GM19452 (cell line): Measurements from ENCODE around the gene DRGX.

Source experiments
- ATAC-seq: cut with Tn5 transposase; IDR thresholded peaks from one replicate; pipeline ENCODE4 v1.9.1; 2021; ENCODE audit not compliant: unreplicated experiment

The DRGX gene

DNA sequence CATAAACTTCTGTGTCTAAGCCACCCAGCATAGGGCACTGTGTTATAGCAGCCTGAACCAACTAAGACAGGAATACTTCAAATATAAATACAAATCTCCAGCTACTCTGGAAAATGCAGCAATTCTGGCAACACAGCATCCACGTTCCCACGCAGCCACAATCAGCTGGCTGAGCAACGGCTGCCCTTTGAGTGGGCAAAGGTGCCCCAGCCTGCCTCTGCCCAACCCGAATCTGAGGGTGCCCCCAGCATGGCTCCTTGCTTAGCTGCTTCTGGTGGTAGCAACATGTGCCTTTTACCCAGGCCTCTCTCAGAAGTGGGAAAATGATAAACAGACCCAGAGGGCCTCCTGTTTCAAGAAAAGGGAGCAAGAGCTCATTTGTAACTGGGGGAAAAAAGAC is 12.0 kb downstream of the DRGX start:
- no peak for ATAC-seq

GRCh38 chr10:49382826-49383225 is 13.1 kb downstream of the DRGX start:
- ATAC-seq, result no peak

DNA sequence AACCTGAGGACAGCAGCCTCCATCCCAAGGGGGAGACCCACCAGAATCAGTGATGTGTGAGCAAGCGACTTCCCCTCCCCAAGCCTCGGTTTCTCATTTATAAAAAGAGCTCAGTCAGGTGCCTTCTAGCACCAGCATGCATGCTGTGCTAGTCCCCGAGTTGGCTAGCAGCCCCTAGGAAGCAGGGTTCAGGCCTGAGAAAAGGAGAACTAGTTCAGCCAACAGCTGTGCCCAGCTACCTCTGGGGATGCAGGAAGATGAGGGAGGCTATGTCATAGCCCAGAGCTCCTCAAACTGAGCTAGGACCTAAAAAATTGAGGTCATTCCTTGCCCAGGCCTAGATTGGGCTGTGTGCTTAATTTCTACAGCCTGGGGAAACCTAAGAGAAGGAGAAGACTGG is 13.7 kb downstream of the DRGX start:
- ATAC-seq, result no peak

DNA sequence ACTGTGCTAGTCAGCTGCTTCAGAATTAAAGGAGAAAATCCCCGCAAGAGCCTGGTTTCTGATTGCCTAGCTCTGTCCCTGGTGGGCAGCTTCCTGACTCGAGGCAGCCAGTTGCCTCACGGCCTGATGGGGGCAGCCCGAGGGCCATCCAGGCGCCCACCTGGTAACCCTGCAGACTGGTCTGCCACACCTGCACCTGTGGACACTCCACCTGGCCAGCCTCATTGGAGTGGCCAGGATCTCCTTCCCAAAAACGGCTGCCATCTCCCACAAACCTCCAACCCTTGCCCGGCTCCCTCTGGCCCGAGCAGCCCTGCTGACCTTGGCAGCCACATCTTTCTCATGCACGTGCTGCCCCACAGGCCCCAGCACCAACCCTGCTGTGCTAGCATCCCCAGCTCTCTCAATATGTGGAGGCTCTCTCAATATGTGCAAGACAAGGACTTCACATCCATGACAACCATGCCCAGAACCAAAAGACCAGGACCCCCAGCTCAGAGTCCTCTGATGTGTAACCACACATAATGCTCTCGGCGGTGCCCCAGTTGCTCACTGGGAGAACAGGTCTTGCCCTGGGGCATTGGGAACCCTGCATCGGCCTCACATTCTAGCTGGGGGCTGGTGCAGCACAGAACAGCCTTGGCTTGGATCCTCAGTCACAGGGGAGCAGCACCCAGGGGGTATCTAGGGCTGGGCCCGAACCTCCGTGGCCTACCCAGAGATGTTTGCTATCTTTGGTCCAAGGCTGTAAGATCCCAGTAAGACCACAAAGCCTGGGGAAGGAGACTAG is 14.6 kb downstream of the DRGX start:
- ATAC-seq, result no peak

- no peak for ATAC-seq
These were observed 16.1 kb downstream of the DRGX start for GRCh38 chr10:49379596-49380410.

DNA sequence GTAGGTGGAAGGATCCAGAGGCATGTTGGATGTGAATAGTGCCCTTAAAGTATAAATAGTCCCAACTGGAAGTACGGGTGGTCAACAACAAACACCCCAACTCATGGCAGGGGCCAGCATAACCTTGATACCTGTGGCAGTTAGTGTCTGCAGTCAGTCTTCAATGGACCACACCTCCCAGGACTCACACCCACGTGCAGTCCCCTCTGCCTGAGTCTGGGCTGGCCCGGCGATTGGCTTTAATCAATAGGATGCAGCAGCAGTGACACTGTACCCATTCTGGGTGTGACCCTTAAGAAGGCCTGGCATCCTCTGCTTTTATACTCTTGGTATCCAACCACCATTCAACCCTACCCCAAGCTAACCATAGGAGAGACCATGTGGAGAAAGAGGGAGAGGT is 18.6 kb downstream of the DRGX start:
- no peak for ATAC-seq

DNA sequence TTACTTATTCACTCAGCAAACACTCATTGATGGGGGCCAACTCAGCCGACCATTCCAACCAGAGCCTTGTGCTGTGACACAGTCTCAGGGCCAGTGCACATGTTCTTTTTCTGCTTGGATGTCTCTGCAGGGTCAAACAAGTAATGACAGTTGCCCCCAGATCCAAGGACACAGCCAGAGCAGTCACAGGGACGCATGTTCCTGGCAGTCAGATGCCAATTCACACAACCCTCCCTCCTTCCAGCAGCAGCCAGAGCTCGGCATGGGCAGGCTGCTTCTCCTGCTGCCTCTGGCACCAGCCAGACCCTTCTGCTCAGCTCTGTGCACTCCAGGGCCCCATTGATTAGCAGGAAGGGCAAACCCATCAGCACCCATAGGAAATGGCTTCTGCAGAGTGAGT is 20.3 kb downstream of the DRGX start:
- no peak for ATAC-seq

DNA sequence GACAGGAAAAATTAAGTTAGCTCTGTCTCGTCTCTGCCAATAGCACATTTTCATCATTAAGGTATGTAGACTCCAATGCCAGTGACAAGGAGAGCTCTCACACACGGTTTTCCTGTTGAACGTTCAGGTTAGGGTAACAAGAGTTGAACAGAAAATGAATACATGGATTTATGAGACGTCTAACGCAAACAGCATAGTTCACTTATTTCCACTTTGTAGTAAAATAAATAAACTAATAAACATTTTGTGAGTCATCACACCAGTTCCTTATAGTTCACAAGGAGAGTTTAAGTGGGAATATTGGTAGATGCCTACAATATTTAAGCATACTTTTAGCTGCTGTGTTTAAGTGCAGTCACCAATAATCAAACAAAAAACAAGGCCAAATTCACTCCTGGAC is 21.1 kb downstream of the DRGX start:
- ATAC-seq, result no peak

DNA sequence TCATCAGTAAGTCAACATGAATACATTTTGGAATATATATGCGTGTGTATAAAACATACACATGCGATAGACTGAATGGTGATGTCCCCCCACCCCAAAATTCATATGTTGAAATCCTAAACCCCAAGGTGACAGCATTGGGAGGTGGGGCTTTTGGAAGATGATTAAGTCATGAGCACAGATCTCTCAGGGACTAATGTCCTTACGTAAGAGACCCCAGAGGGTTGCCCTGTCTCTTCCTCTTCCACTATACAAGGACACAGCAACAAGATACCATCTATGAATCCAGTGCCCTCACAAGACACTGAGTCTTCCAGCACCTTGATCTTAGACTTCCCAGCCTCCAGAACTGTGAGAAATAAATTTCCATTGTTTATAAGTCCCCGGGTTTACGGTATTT is 22.5 kb downstream of the DRGX start:
- no peak for ATAC-seq

DNA sequence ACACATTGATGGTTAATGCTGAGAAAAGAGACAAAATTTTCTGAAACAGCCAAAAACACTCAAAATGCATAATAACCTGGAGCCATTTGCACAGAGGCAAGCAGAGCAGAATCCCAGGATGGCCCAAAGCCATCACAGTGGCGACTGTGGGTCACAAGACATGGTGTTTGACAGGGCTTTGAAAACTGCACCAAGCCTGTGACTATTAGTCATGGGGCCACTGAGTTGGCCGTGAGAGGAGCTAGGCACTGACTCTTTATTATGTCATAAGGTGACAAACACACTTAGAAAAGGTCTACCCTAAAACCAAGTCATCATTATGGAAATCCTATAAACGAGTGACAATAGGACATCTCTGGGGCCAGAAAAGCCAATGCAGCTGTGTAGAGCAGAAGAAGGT is 23.9 kb downstream of the DRGX start:
- ATAC-seq, result no peak

DNA sequence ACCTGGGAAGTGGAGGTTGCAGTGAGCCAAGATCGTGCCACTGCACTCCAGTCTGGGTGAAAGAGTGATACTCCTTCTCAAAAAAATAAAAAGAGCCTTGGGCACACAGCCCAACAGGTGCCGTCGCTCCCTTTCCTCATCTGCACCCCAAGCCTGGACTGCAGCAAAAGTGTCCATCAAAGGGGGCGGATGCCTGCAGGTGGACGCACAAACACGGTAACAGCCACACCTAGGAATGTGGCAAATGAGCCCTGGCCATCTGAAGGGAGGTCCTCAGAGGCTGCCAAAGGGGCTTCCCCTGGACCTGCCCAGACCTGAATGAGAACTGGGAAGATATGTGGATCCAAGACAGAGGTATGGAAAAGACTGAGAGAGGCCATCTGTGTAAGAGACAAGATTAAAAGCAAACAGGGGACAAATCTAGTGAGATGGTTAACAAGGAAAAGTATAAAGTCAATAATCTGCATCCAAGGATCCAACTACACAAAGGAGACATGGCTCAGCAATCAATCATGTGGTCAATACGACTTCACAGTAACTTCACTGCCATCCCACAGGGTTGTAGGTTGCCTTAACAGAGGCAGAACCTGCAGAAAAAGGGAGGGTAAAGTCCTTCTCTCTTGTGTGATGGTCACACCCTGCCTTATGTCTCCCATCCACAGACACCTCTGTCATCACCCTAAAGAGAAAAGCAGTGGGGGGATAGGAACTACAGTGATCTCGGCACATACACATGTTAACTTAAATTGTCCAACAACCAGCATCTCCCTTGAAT is 25.4 kb downstream of the DRGX start:
- no peak for ATAC-seq

DNA sequence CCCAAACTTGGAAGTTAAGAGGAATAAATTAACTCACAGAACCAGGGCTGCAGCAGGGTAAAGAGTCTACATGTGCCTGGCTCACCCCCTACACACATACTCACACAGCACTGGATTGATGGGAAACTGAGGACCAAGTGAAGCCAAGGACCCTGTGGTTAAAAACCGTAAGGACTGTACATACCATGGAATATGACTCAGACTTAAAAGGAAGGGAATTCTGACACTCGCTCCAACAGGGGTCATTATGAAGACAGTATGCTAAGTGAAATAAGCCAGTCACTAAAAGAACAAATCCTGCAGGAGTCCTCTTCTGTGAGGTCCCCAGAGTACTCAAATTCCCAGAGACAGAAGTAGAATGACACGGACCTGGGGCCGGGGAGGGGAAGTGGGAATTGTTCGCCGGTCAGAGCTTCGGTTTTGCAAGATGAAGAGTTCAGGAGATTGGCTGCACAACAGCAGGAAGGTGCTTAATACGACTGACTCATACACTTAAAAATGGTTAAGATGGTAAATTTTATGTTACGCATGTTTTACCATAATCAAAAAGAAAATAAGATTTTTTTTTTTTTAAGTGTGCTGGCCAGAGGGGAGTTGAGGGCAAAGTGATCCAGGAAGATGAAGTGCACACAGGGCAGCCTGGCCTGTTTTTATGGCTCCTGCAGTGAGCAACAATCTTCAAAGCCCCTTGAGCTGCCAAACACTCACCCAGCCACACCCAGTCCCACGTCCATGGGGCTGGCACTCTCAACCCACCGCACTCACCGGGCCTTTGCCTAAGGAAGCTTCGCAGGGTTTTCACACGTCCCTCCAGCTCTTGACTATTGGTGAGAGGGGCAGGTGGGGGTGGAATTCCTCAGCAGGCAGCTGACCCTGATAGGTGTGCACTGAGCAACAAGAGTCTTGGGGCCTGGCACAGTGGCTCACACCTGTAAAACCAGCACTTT is 26.4 kb downstream of the DRGX start:
- ATAC-seq, result no peak

DNA sequence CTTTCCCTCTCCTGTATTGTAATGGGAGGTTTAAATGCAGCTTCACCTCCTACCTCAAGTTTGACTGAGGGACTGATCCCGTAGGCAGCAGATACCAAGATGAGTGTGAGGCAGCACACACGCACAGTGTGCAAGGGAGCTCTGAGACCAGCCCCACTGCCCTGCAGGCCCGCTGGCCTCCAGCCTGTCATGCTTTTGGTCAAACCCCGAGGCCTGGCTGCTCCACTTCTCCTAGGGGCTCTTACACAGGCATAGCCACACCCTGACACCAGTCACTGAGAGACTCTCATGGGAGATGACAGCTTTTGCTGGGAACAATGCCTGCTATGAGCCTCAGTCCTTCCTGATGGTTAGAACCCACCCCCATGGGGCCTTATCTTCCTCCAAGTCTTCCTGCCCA is 27.6 kb downstream of the DRGX start:
- no peak for ATAC-seq

- no peak for ATAC-seq
These were observed 28.3 kb downstream of the DRGX start for GRCh38 chr10:49367600-49367999.

DNA sequence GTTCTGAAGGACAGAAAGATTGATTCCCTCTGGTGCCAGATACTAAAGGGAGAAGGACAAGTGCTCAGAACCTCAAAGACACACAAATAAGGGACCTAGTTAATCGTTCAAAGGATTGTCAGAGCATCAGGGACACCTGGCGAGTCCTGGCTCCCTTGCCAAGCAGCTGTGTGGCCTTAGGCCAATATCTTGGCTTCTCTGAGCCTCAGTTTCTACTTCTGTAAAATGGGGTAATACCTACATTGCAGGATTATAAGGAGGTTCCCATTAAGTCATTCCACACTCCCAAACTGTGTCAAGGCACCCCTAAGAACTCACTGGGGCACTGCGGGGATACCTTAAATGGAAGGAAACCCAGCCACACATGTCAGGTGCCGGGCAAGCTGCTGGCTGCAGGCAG is 29.4 kb downstream of the DRGX start:
- no peak for ATAC-seq

- ATAC-seq, result no peak
These were observed 30.0 kb downstream of the DRGX start for GRCh38 chr10:49365675-49366415.

- no peak for ATAC-seq
These were observed 30.6 kb downstream of the DRGX start for GRCh38 chr10:49365275-49365674.

DNA sequence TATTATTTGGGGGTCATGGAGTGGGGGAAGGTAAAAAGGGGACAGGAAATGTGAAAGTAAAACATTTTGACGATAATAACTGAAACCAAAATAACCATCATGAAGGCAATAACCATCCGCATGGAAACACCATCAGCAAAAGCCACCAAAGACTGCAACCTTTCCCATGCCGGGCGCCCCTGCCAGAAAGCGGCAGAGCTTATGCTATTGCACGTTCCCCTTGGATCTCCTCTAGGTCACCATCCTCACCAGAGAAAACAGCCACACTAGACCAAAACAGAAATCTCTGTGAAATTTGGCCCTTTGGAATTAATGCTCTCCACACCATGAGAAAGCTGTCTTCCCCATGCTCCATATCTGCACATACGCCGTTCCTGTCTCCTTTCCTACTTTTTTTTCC is 31.1 kb downstream of the DRGX start:
- ATAC-seq, result no peak

DNA sequence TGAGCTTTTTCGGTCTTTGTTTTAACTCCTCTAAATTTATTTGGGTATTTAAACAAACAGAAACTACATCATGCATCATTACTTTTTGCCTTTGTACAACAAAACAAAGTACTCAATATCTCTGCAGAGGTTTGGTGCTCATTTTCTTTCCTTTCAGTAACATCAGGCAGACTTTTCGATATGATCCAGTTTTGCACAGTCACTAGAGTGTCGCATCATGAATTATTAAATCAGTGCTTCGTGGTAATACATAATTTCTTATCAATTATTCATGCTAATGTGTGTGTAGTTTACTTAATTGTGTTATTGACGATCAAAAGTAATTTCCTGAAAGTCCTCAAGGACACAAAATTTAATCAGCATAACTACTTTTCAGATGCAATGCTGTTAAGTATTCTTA is 31.8 kb downstream of the DRGX start:
- no peak for ATAC-seq
